ENCODE results near the gene KCTD8.

DNA sequence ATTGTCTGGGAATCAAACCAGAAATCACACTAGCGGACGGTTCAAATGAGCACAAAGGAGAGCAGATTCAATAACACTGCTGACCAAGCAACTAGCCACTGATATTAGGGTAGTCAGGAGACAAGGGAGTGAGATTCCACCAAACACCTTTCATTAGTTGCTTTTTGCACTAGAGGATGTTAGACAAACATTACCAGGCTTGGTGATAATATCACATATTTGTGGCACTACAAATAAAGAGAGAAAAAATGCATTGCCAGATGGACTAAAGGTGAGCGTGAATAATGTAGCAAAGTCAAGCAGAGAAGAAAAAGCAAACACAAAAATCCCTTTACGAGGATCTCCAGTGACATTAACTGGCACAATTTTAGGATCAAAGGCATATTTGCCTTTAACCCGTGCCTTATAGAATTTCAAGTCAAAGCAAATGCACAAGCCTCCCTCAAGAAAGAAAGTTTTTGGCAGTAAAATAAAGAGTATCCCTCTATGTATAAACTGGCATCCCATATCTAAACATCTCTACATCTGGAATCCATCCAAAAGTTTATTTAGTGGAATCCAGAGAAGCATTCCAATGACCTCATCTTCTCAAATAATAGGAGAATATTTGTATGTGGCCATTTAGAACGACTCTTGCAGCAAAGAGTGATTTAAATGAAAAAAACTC lies 290.9 kb downstream of the KCTD8 start:
- TF ChIP-seq, protein P1, sequence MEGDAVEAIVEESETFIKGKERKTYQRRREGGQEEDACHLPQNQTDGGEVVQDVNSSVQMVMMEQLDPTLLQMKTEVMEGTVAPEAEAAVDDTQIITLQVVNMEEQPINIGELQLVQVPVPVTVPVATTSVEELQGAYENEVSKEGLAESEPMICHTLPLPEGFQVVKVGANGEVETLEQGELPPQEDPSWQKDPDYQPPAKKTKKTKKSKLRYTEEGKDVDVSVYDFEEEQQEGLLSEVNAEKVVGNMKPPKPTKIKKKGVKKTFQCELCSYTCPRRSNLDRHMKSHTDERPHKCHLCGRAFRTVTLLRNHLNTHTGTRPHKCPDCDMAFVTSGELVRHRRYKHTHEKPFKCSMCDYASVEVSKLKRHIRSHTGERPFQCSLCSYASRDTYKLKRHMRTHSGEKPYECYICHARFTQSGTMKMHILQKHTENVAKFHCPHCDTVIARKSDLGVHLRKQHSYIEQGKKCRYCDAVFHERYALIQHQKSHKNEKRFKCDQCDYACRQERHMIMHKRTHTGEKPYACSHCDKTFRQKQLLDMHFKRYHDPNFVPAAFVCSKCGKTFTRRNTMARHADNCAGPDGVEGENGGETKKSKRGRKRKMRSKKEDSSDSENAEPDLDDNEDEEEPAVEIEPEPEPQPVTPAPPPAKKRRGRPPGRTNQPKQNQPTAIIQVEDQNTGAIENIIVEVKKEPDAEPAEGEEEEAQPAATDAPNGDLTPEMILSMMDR (IDR thresholded peaks at IDR 0.05), result no peak
- TF ChIP-seq POLR2A (IDR thresholded peaks at IDR 0.05), result no peak
